GM13977 (cell line): ENCODE data around the gene RNF123.
"Not testable (repeated sequence)": the region's sequence is repeated elsewhere in the genome, so short reads cannot be mapped to it uniquely, and the experiment has no call there.

Experiments
- DNase-seq: peaks from one replicate; pipeline ENCODE4 v3.0.0; 2012; ENCODE audit warnings: low spot score
- in situ Hi-C: fragments of 300-500 bp; cut with MboI; formaldehyde crosslinking; loops from one replicate; pipeline ENCODE4 v1.12.0; 2022; ENCODE audit warnings: low sequenced_read_pairs, low pct_unique_long_range_greater_than_20kb, mixed read lengths, inconsistent platforms; ENCODE audit not compliant: unreplicated experiment
- TF ChIP-seq, protein P1 (sequence below): IDR thresholded peaks from 2 replicates; pipeline ENCODE4 v1.5.1; 2012; ENCODE audit warnings: mild to moderate bottlenecking, control low read depth; ENCODE audit not compliant: insufficient read depth; ENCODE audit errors: extremely low read depth, missing control alignments

Gene RNF123

DNA sequence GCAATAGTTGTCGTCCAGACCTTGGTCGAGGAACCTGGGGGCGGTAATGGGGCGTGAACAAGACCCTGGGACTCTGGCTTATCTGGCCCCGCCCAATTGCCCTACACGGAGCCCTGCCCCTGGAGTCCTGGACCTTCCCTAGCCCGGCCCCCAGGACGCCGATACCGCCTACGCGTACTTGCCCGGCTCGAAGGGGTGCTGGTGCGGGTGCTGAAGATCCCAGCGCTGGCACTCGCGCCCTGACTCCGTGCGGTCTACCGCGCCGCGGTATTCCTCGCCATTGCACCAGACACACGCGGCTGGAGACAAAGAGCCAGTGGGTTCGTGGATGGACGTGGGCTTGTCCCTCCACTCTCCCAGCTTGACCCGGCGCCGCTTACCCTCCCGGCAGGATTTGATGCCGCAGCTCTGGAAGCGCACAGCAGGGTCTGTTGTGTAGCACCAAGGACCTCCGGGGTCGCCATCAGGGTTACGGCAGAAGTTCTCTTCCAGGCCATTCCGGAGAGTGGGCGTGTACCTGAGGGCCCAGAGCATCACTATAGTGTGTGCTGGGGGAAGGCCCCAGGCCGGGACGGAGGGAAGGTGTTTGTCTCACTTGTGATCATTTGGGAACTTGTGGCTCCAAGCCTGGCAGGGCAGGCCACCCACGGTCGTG is 2.5 kb upstream of the RNF123 start:
- DNase-seq, in situ Hi-C loops: not testable (repeated sequence)

DNA sequence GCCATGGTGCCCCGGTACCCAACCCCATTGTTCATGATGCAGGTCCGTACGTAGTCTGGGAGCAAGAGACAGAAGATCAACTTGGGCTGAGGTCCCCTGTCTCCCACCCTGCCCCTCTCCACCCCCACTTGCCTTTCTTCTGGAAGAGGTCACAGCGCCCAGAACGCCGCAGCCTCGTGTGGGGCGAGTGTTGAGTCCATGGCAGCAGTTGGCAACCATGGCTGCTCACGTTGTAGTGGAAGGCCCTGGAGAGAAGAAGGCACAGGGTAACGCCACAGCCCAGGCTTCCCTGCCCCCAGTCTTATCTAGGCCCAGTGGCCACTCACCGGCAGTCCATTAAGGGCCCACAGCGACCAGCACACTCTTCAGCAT is 1.9 kb upstream of the RNF123 start:
- DNase-seq, in situ Hi-C loops: not testable (repeated sequence)

DNA sequence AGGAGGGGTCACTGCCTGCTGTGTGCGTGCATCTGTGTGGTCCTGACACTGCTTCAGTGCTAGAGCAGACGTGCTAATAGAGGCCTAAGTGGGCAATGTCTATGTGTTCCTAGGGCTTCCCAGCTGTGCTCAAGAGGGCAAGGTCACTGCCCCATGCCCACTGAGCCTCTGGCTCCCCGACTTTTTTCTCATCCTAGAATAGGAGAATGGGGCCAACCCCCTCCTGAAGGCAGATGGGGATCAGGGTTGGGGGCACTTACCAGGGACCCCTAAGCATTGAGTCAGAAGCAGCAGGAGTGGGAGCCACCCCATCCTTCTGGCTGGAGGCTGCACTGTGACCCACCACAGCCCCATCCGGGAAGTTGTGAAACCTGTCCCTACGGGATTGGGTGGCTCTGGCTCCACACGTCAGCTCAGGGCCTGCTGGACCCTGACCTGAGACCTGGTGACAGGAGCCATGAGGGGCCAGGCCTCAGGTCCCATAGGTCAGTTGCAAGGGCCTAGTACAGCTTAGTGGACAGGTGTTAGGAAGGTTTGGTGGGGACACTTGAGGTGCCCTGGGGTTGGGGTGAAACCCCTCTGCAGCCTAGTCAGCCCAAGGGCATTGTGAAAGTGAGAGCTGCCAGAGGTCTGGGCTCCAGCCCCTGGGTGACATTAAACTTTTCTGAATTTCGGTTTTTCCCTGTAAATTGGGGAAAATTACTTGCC is 865 bp upstream of the RNF123 start:
- in situ Hi-C loops, DNase-seq: not testable (repeated sequence)

DNA sequence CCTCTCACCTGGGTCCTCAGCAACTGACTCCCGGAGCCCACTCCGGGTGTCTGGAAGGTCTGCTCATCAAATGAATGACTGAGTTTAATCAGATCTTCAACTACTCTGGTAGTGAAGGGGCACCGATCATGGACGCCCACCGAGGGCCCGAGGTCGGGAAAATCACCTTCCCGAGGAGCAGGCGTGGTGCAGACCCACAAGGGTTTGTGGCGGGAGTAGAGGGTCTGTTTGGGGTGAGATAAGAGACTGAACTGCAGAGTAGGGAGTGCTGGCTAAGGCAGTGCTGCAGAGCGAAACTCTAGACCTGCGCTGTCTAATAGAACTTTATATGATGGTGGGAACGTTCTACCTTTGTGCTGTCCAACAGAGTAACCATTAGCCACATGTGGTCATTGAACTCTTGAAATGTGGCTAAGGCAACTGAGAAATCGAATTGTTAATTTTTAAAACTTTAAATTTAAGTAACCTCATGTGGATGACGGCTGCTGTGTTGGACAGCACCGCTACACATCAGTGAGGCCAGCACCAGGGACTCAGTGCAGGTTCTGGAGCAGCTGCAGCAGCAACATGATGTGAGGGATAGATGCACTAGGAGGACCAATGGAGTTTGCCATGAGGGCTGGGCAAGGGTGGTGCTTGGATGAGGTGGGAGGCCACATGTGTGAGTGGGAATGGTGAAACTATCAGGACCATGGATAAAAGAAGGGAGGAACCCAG is 709 bp downstream of the RNF123 start:
- in situ Hi-C loops, result not testable (repeated sequence)

GRCh38 chr3:49690856-49691255 is 1.5 kb downstream of the RNF123 start:
- in situ Hi-C loops, DNase-seq: not testable (repeated sequence)

More for the DNA sequence above, 709 bp downstream of the RNF123 start:
- not testable (repeated sequence) for DNase-seq

- in situ Hi-C loops, DNase-seq: not testable (repeated sequence)
These were observed 2.1 kb downstream of the RNF123 start for GRCh38 chr3:49691481-49691880.

DNA sequence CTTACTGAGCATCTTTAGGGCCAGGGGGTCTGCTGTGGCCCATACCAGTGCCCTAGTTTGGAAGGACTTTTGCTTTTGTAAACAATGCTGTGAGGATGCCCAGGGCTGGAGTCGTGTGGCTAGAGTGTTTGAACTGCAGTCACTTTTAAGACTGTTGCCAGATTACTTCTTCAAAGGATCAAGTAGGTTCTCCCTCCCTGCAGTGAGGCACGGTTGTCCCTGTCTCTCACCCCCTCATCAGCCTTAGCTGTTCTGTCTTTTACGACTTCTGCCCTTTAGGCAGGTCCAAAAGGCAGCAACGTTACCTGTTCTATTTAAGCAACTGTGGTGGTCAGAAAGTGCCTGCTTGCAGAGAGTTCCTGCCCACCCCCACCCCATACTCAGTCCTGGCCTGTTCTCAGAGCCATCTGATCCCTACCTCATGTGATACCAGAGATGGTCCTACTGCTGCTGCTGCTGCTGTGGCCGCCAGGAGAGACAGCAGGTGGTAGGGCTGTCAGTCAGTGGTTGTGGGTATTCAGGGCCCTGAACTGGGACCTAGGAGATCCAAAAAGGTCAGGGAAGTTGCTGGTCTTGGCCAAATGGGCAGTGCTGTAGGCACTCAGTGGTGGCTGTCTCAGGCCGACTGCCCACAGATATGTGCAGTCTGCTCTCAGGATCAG is 5.2 kb downstream of the RNF123 start:
- DNase-seq, in situ Hi-C loops: not testable (repeated sequence)

DNA sequence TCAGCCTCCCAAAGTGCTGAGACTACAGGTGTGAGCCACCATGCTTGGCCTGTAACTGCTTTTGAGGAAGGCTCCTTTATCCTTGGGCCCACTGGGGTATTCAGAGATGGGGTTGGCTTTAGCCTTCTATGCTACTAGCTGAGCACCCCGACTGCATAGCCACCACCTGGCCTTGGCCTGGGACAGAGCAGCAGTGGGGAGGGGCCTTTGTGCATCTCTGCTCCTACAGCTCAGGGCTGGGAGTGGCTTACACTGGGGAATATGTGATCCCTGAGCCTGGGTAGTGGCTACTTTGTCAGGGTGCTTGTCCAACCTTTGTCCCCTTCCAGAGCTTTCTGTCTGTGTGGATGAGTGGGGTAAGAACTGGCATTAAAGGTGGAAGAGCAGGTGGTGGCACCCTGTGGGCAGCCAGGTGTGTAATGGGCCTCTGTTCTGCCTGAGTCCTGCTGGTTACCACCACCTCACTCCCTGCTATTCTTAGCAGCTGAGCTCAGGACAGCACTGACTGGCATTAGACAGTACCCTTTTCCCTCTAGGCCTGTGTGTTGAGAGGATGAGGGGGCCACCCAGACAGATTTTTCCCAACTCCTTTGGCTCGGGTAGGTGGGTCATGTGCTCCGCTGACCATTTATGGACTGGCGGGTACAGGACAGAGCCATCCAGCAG is 6.1 kb downstream of the RNF123 start:
- DNase-seq, in situ Hi-C loops: not testable (repeated sequence)

GRCh38 chr3:49699281-49699979 is 10.1 kb downstream of the RNF123 start:
- in situ Hi-C loops, result no loop called here
- no peak for DNase-seq
- TF ChIP-seq, protein P1, sequence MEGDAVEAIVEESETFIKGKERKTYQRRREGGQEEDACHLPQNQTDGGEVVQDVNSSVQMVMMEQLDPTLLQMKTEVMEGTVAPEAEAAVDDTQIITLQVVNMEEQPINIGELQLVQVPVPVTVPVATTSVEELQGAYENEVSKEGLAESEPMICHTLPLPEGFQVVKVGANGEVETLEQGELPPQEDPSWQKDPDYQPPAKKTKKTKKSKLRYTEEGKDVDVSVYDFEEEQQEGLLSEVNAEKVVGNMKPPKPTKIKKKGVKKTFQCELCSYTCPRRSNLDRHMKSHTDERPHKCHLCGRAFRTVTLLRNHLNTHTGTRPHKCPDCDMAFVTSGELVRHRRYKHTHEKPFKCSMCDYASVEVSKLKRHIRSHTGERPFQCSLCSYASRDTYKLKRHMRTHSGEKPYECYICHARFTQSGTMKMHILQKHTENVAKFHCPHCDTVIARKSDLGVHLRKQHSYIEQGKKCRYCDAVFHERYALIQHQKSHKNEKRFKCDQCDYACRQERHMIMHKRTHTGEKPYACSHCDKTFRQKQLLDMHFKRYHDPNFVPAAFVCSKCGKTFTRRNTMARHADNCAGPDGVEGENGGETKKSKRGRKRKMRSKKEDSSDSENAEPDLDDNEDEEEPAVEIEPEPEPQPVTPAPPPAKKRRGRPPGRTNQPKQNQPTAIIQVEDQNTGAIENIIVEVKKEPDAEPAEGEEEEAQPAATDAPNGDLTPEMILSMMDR, result no peak

DNA sequence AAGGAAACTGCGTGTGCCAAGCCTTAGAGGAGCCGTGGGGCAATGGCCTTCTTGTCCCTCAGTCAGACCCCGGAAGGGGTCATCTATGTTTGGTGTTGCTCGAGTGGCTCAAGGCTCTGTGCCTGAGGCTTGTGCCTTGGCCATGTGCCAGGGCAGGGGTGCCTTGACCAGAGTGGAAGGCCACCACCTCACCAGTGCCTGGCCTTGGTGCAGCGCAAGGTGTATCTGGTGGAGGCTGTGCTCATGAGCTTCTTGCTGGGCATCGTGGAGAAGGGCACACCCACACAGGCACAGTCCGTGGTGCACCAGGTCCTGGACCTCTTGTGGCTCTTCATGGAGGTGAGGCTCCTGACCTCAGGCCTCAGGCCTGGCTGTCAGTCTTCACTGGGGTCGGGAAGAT is 10.7 kb downstream of the RNF123 start:
- in situ Hi-C loops, result no loop called here
- DNase-seq, result no peak
- TF ChIP-seq, protein P1, result no peak
